ENCODE data around the gene GALT. TPM values are rescaled to one million over a fixed set of nuclear protein-coding genes. Genes with fewer than 3 reads are reported as not detected.

Gene GALT
- total and polyA plus RNA-seq, 2 of the 13 experiments (the other 11 are each of a cell fraction or from before 2014, with no cell fraction given): 40.4 to 46.3 TPM

GRCh38 chr9:34688329-34689115 is 42.0 kb downstream of the GALT start (continued):
- no peak for TF ChIP-seq KIAA2018 (CRISPR knock-in tag; IDR thresholded peaks at IDR 0.05; ENCODE audit: borderline replicate concordance)
- no peak for TF ChIP-seq ZNF446 (CRISPR knock-in tag; IDR thresholded peaks at IDR 0.05)
- no peak for TF ChIP-seq ZFP37 (CRISPR knock-in tag; IDR thresholded peaks at IDR 0.05; ENCODE audit: borderline replicate concordance)
- no peak for TF ChIP-seq SOX13 (IDR thresholded peaks at IDR 0.05)
- TF ChIP-seq SOX13 (CRISPR knock-in tag; conservative IDR thresholded peaks at IDR 0.05 in 1 of 2, IDR thresholded peaks at IDR 0.05 in 1 of 2): peak in 1 of 2 experiments; percentile 58; a peak in 2 of 4 replicates
- 0 out of 2 replicates have a peak, but pooled peaks have one; percentile 21 for TF ChIP-seq CHD4 (IDR thresholded peaks at IDR 0.05; ENCODE audit: borderline replicate concordance, low read length)
- peak; percentile 44; the same call in 1 of the 2 replicates for TF ChIP-seq MIXL1 (CRISPR knock-in tag; IDR thresholded peaks at IDR 0.05)
- no peak for TF ChIP-seq ZNF367 (CRISPR knock-in tag; IDR thresholded peaks at IDR 0.05; ENCODE audit: borderline replicate concordance)
- no peak for TF ChIP-seq FOXK1 (CRISPR knock-in tag; IDR thresholded peaks at IDR 0.05; ENCODE audit: borderline replicate concordance, low read depth)
- TF ChIP-seq YY1 (IDR thresholded peaks at IDR 0.05; ENCODE audit: insufficient read depth, insufficient replicate concordance, low read depth, low read length): no peak
- peak; percentile 90 for TF ChIP-seq ZNF609 (CRISPR knock-in tag; IDR thresholded peaks at IDR 0.05; ENCODE audit: borderline replicate concordance)

Data from HepG2 (cell line).